Natural killer cell (primary cell): ENCODE data around the gene PRDM7. TPM values are rescaled to one million over a fixed set of nuclear protein-coding genes. Genes with fewer than 3 reads are reported as not detected.

Source experiments
- ATAC-seq, 3 donors: fragments of 150-1000 bp in 2 of 3; fragments of 200-7000 bp in 1 of 3; cut with Tn5 transposase; 1 replicate in 1 of 3; 2 replicates in 2 of 3; pipeline ENCODE4 v1.10.0; 2021; ENCODE audit warnings: mild to moderate bottlenecking in 2 of 3, moderate library complexity in 2 of 3
- DNase-seq, 2 donors: peaks; one replicate each; pipeline versions ENCODE4 v3.0.0 to v3.0.0-alpha.2; 2013 to 2021; ENCODE audit warnings: mixed read lengths in 1 of 2
- H3K27ac ChIP-seq: one replicate; pipeline ENCODE4 v1.5.1; 2013; ENCODE audit warnings: mild to moderate bottlenecking, low read length
- H3K27me3 ChIP-seq: one replicate; pipeline ENCODE4 v1.6.1; 2013; ENCODE audit warnings: low read length; ENCODE audit not compliant: control insufficient read depth, insufficient read depth
- H3K36me3 ChIP-seq: one replicate; pipeline ENCODE4 v1.6.1; 2013; ENCODE audit warnings: low read length; ENCODE audit not compliant: control insufficient read depth, insufficient read depth
- H3K4me1 ChIP-seq: one replicate; pipeline ENCODE4 v1.6.1; 2013; ENCODE audit warnings: low read length; ENCODE audit not compliant: control insufficient read depth, insufficient read depth
- H3K4me3 ChIP-seq: one replicate; pipeline ENCODE4 v1.5.1; 2013; ENCODE audit warnings: low read length
- H3K9me3 ChIP-seq: one replicate; pipeline ENCODE4 v1.6.1; 2013; ENCODE audit warnings: low read length; ENCODE audit not compliant: control insufficient read depth, insufficient read depth
- H3K27ac Mint-ChIP-seq, 2 donors: one replicate each; pipeline ENCODE4 v1.8.0; 2022; ENCODE audit warnings: mild to moderate bottlenecking in 2 of 2, mixed read lengths in 2 of 2, moderate library complexity in 1 of 2
- H3K27me3 Mint-ChIP-seq, 2 donors: one replicate each; pipeline ENCODE4 v1.8.0; 2022; ENCODE audit warnings: low read depth in 2 of 2, mixed read lengths in 2 of 2
- H3K36me3 Mint-ChIP-seq: one replicate; pipeline ENCODE4 v1.8.0; 2022; ENCODE audit warnings: mixed read lengths
- H3K4me1 Mint-ChIP-seq, 2 donors: one replicate each; pipeline ENCODE4 v1.8.0; 2022; ENCODE audit warnings: mixed read lengths in 2 of 2
- H3K4me3 Mint-ChIP-seq: one replicate; pipeline ENCODE4 v1.8.0; 2022; ENCODE audit warnings: mild to moderate bottlenecking, moderate library complexity, mixed read lengths
- H3K9me3 Mint-ChIP-seq, 2 donors: one replicate each; pipeline ENCODE4 v1.8.0; 2022; ENCODE audit warnings: mixed read lengths in 2 of 2
- WGBS: methylation state at CpG from one replicate; pipeline ENCODE4 v1.1.7; 2013; ENCODE audit warnings: missing lambda C conversion rate; ENCODE audit not compliant: insufficient coverage; 5-methylcytosine and 5-hydroxymethylcytosine counted together
- intact Hi-C: fragments of 100-400 bp; cut with micrococcal nuclease; formaldehyde crosslinking; loops from one replicate; pipeline ENCODE4 v1.14.2; 2022
- total RNA-seq, 4 donors: library from RNA; stranded (reverse); fragments of 120-200 nt in 1 of 4; gene quantifications; one replicate each; pipeline versions ENCODE4 v1.2.3 to v1.2.4, GENCODE V29; 2013 to 2022
- TF ChIP-seq, protein P1 (sequence below): fragments of 200-600 bp; IDR thresholded peaks from one replicate; pipeline ENCODE4 v1.8.0; 2022; ENCODE audit warnings: antibody characterized with exemption

PRDM7 gene
- total RNA-seq, 3 donors from 2014 or later (not counting 1 experiment from before 2014, with no cell fraction given), result not detected

DNA sequence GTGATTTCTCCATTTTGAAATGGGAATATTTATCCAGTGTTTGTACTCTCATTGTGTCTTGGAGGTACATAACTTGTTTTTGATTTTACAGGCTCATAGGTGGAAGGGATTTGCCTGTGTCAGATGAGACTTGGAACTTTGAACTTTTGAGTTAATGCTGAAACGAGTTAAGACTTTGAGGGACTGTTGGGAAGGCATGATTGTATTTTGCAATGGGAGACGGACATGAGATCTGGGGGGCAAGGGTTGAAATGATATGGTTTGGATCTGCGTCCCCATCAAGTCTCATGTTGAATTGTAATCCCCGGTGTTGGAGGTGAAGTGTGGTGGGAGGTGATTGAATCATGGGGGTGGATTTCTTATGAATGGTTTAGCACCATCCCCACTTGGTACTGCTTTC lies 21.8 kb downstream of the PRDM7 start:
- peaks cover 10% of the 10 kb centered on the region for H3K36me3 Mint-ChIP-seq
- H3K36me3 ChIP-seq, result no peaks in the 10 kb centered on the region
- peaks cover 0 to 19% of the 10 kb centered on the region in 2 donors for H3K27me3 Mint-ChIP-seq
- DNase-seq, result no peak
- TF ChIP-seq, protein P1, sequence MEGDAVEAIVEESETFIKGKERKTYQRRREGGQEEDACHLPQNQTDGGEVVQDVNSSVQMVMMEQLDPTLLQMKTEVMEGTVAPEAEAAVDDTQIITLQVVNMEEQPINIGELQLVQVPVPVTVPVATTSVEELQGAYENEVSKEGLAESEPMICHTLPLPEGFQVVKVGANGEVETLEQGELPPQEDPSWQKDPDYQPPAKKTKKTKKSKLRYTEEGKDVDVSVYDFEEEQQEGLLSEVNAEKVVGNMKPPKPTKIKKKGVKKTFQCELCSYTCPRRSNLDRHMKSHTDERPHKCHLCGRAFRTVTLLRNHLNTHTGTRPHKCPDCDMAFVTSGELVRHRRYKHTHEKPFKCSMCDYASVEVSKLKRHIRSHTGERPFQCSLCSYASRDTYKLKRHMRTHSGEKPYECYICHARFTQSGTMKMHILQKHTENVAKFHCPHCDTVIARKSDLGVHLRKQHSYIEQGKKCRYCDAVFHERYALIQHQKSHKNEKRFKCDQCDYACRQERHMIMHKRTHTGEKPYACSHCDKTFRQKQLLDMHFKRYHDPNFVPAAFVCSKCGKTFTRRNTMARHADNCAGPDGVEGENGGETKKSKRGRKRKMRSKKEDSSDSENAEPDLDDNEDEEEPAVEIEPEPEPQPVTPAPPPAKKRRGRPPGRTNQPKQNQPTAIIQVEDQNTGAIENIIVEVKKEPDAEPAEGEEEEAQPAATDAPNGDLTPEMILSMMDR, result no peak
- H3K9me3 ChIP-seq, result peaks cover 22% of the 10 kb centered on the region
- intact Hi-C loops, result no loop called here
- peaks cover 6 to 10% of the 10 kb centered on the region in 2 donors for H3K9me3 Mint-ChIP-seq
- no peak for ATAC-seq
- no peak overlapping the region for H3K4me3 ChIP-seq
- H3K27ac ChIP-seq, result no peak overlapping the region
- no peak overlapping the region for H3K27ac Mint-ChIP-seq
- no peaks in the 10 kb centered on the region for H3K4me1 ChIP-seq
- H3K4me1 Mint-ChIP-seq, result no peaks in the 10 kb centered on the region
- WGBS, result 81% methylated on average over 4 of the region's 4 CpGs
- no peak overlapping the region for H3K4me3 Mint-ChIP-seq
- no peaks in the 10 kb centered on the region for H3K27me3 ChIP-seq

DNA sequence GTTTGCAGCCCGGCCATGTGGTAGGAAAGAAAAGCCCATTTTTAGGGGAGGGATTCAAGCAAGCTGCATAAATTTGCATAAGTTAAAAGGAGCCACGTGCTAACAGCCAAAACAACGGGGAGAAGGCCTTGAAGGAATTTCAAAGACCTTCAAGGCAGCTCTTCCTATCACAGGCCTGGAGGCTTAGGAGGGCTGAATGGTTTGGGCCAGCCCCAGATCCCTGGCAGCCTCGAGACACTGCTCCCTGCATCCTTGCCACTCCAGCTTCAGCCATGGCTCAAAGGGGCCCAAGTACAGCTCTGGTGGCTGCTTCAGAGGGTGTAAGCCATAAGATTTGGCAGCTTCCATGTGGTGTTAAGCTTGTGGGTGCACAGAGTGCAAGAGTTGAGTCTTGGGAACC lies 22.6 kb downstream of the PRDM7 start:
- 61% methylated on average over 4 of the region's 4 CpGs for WGBS
- TF ChIP-seq, protein P1, result no peak
- Histone ChIP-seq H3K36me3 (no peaks in the 10 kb centered on the region), H3K27ac (no peak overlapping the region), H3K4me1 (no peaks in the 10 kb centered on the region), H3K27me3 (no peaks in the 10 kb centered on the region), H3K9me3 (peaks cover 22% of the 10 kb centered on the region), H3K4me3 (no peak overlapping the region)
- Mint-ChIP-seq H3K4me1 (no peaks in the 10 kb centered on the region), H3K9me3 (peaks cover 6 to 10% of the 10 kb centered on the region in 2 donors), H3K27me3 (peaks cover 0 to 17% of the 10 kb centered on the region in 2 donors), H3K27ac (no peak overlapping the region), H3K36me3 (peaks cover 10% of the 10 kb centered on the region), H3K4me3 (no peak overlapping the region)
- ATAC-seq, result no peak
- no peak for DNase-seq
- intact Hi-C loops, result no loop called here

DNA sequence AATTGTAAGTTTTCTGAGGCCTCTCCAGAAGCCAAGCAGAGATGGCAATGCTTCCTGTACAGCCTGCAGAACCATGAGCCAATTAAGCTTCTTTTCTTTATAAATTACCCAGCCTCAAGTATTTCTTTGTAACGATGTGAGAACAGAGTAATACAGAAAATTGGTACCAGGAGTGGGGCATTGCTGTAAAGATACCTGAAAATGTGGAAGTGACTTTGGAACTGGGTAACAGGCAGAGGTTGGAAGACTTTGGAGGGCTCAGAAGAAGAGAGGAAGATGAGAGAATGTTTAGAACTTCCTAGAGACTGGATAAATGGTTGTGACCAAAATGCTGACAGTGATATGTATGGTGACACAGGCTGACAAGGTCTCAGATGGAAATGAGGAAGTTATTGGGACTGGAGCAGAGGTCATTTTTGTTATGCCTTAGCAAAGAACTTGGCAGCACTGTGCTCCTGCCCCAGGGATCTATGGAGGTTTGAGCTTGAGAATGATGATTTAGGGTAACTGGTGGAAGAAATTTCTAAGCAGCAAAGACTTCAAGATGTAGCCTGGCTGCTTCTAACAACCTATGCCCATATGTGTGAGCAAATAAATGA lies 23.1 kb downstream of the PRDM7 start:
- no peak overlapping the region for H3K4me3 Mint-ChIP-seq

More for the DNA sequence above, 23.1 kb downstream of the PRDM7 start:
- H3K27me3 ChIP-seq, result no peaks in the 10 kb centered on the region
- Mint-ChIP-seq H3K36me3 (peaks cover 10% of the 10 kb centered on the region), H3K27ac (no peak overlapping the region), H3K9me3 (peaks cover 6 to 10% of the 10 kb centered on the region in 2 donors), H3K27me3 (peaks cover 0 to 15% of the 10 kb centered on the region in 2 donors), H3K4me1 (no peaks in the 10 kb centered on the region)
- H3K4me3 ChIP-seq, result no peak overlapping the region
- no peak overlapping the region for H3K27ac ChIP-seq
- no peaks in the 10 kb centered on the region for H3K36me3 ChIP-seq
- ATAC-seq, result no peak
- 81% methylated on average over 1 of the region's 1 CpG for WGBS
- TF ChIP-seq, protein P1, result no peak
- H3K4me1 ChIP-seq, result no peaks in the 10 kb centered on the region
- DNase-seq, result no peak
- H3K9me3 ChIP-seq, result peaks cover 22% of the 10 kb centered on the region
- intact Hi-C loops, result no loop called here
